Endothelial cell of umbilical vein (primary cell): Measurements from ENCODE around the gene MORC3.

ENCODE experiments used
- EZH2 ChIP-seq: IDR thresholded peaks from 2 replicates; pipeline ENCODE4 v1.6.1; 2012; ENCODE audit warnings: borderline replicate concordance, low read depth, mild to moderate bottlenecking, moderate library complexity, low read length, inconsistent platforms; ENCODE audit not compliant: severe bottlenecking
- JUN ChIP-seq: IDR thresholded peaks from 2 replicates; pipeline ENCODE4 v1.6.1; 2011; ENCODE audit warnings: borderline replicate concordance, low read depth; ENCODE audit not compliant: insufficient read length, insufficient read depth
- MYC ChIP-seq: IDR thresholded peaks from one replicate; pipeline ENCODE4 v1.6.1; 2011; ENCODE audit warnings: mild to moderate bottlenecking, low read depth, low read length
- POLR2A ChIP-seq: IDR thresholded peaks from 2 replicates; pipeline ENCODE4 v1.6.1; 2012; ENCODE audit warnings: low read depth, mild to moderate bottlenecking, control low read depth, low read length
- TF ChIP-seq, protein P1 (sequence below): IDR thresholded peaks from 2 replicates; pipeline ENCODE4 v1.6.1; 2011; ENCODE audit not compliant: insufficient read depth, insufficient read length
- TF ChIP-seq, protein P2 (sequence below), 2 donors: IDR thresholded peaks; 1 replicate in 1 of 2; 2 replicates in 1 of 2; pipeline ENCODE4 v1.5.1; 2011; ENCODE audit warnings: low read length in 2 of 2, mild to moderate bottlenecking in 2 of 2, moderate library complexity in 2 of 2, control low read depth in 1 of 2, inconsistent platforms in 1 of 2, low read depth in 1 of 2; ENCODE audit not compliant: insufficient read depth in 1 of 2; ENCODE audit errors: extremely low read depth in 1 of 2

DNA sequence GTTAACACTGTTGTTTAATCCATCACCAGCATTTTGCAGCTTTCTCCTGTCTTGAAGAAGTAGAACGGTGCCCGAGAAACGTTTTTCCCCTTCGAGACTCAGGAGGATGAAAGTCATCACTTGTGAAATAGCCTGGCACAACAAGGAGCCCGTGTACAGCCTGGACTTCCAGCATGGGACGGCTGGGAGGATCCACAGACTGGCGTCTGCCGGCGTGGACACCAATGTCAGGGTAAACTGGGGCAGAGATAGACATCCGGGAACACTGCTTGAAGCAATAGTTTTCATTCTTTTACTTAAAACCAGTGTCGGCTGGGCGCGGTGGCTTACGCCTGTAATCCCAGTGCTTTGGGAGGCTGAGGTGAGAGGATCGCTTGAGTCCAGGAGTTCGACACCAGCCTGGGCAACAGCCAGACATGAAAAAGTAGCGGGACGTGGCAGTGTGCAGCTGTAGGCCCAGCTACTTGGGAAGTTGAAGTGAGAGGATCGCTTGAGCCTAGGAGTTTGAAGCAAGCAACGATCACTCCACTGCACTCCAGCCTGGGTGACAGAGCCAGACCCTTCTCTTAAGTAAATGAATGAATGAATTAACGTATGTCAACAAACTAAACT lies 66.1 kb downstream of the MORC3 start:
- TF ChIP-seq, protein P1, sequence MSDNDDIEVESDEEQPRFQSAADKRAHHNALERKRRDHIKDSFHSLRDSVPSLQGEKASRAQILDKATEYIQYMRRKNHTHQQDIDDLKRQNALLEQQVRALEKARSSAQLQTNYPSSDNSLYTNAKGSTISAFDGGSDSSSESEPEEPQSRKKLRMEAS: no peak
- TF ChIP-seq EZH2 (no peak), MYC (no peak), POLR2A (no peak), JUN (no peak)
- TF ChIP-seq, protein P2, sequence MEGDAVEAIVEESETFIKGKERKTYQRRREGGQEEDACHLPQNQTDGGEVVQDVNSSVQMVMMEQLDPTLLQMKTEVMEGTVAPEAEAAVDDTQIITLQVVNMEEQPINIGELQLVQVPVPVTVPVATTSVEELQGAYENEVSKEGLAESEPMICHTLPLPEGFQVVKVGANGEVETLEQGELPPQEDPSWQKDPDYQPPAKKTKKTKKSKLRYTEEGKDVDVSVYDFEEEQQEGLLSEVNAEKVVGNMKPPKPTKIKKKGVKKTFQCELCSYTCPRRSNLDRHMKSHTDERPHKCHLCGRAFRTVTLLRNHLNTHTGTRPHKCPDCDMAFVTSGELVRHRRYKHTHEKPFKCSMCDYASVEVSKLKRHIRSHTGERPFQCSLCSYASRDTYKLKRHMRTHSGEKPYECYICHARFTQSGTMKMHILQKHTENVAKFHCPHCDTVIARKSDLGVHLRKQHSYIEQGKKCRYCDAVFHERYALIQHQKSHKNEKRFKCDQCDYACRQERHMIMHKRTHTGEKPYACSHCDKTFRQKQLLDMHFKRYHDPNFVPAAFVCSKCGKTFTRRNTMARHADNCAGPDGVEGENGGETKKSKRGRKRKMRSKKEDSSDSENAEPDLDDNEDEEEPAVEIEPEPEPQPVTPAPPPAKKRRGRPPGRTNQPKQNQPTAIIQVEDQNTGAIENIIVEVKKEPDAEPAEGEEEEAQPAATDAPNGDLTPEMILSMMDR (IDR thresholded peaks at IDR 0.05; ENCODE audit: extremely low read depth in 1 of 2, insufficient read depth in 1 of 2, low read depth in 1 of 2, low read length in 2 of 2): no peak
